H1 (cell line): ENCODE results near the gene GHRHR. TPM values are rescaled to one million over a fixed set of nuclear protein-coding genes. Genes with fewer than 3 reads are reported as not detected.

Experiments
- CTCF ChIA-PET: fragments of 300-600 bp; sonication (Branson Sonifier 250); formaldehyde crosslinking; loops from one replicate; lab custom pipeline; 2021; ENCODE audit not compliant: partially characterized antibody; lab: Charles Lee
- POLR2A ChIA-PET: fragments of 300-600 bp; sonication (Branson Sonifier 250); formaldehyde crosslinking; loops from one replicate; lab custom pipeline; 2021; ENCODE audit warnings: inconsistent platforms; ENCODE audit not compliant: partially characterized antibody; lab: Charles Lee
- DNase-seq, 2 experiments: peaks; one replicate each; pipeline versions ENCODE4 v3.0.0 to v3.0.0-alpha.2; 2010 to 2022; ENCODE audit warnings: low spot score in 2 of 2, low read depth in 1 of 2, mixed read lengths in 1 of 2
- FAIRE-seq: peaks from 2 replicates; lab custom pipeline; 2011; peaks lifted over from hg19 to GRCh38; lab: Jason Lieb, UNC
- H2AFZ ChIP-seq: 2 replicates; pipeline ENCODE4 v1.8.1; 2012; ENCODE audit warnings: low read length, inconsistent platforms
- H2AK5ac ChIP-seq: 2 replicates; pipeline ENCODE4 v1.6.1; 2013; ENCODE audit warnings: low read depth, low read length
- H2BK120ac ChIP-seq: replicated peaks from 2 replicates; pipeline ENCODE3; 2013; ENCODE audit warnings: low read depth, low read length, inconsistent platforms
- H2BK12ac ChIP-seq: 2 replicates; pipeline ENCODE4 v1.6.1; 2013; ENCODE audit warnings: low read depth, low read length
- H2BK15ac ChIP-seq: 2 replicates; pipeline ENCODE4 v1.6.1; 2013; ENCODE audit warnings: low read length
- H2BK20ac ChIP-seq: 2 replicates; pipeline ENCODE4 v1.6.1; 2013; ENCODE audit warnings: low read length
- H2BK5ac ChIP-seq: 2 replicates; pipeline ENCODE4 v1.6.1; 2013; ENCODE audit warnings: low read depth, low read length
- H3K14ac ChIP-seq: 2 replicates; pipeline ENCODE4 v1.6.1; 2013; ENCODE audit warnings: inconsistent platforms; ENCODE audit not compliant: insufficient read length
- H3K18ac ChIP-seq: 2 replicates; pipeline ENCODE4 v1.6.1; 2013; ENCODE audit warnings: low read length; ENCODE audit errors: extremely low read depth
- H3K23ac ChIP-seq: 2 replicates; pipeline ENCODE4 v1.6.1; 2013; ENCODE audit warnings: inconsistent platforms; ENCODE audit not compliant: insufficient read length
- H3K23me2 ChIP-seq: 2 replicates; pipeline ENCODE4 v1.6.1; 2013; ENCODE audit warnings: low read depth, low read length
- H3K27ac ChIP-seq: 2 replicates; pipeline ENCODE4 v1.6.1; 2011; ENCODE audit warnings: low read depth, low read length, inconsistent platforms
- H3K27me3 ChIP-seq, 4 experiments: replicated peaks in 1 of 4; 1 replicate in 1 of 4; 2 replicates in 3 of 4; pipeline versions ENCODE4 v1.6.1 to v1.8.1; 2011 to 2013; ENCODE audit warnings: low read length in 3 of 4, mild to moderate bottlenecking in 3 of 4, inconsistent platforms in 2 of 4, mixed read lengths in 2 of 4, moderate library complexity in 1 of 4; ENCODE audit not compliant: control insufficient read depth in 3 of 4, insufficient read depth in 3 of 4; ENCODE audit errors: extremely low read depth in 1 of 4
- H3K36me3 ChIP-seq, 4 experiments: 2 replicates each; pipeline versions ENCODE4 v1.6.1 to v1.8.1; 2011 to 2013; ENCODE audit warnings: mild to moderate bottlenecking in 4 of 4, low read length in 3 of 4, moderate library complexity in 2 of 4, control low read depth in 1 of 4, inconsistent platforms in 1 of 4; ENCODE audit not compliant: insufficient read depth in 4 of 4, control insufficient read depth in 2 of 4
- H3K4ac ChIP-seq: replicated peaks from 2 replicates; pipeline ENCODE3; 2013; ENCODE audit warnings: low read length, low read depth, mixed read lengths, inconsistent platforms; ENCODE audit not compliant: insufficient read length
- H3K4me1 ChIP-seq, 4 experiments: replicated peaks in 1 of 4; 1 replicate in 1 of 4; 2 replicates in 3 of 4; pipeline versions ENCODE4 v1.6.1 to v1.8.1; 2011 to 2013; ENCODE audit warnings: low read length in 3 of 4, inconsistent platforms in 2 of 4, mixed read lengths in 1 of 4; ENCODE audit not compliant: insufficient read depth in 4 of 4, control insufficient read depth in 3 of 4
- H3K4me2 ChIP-seq, 2 experiments: 2 replicates each; pipeline versions ENCODE4 v1.6.1 to v1.8.1; 2011 to 2013; ENCODE audit warnings: low read depth in 2 of 2, low read length in 2 of 2, control low read depth in 1 of 2, inconsistent platforms in 1 of 2, mild to moderate bottlenecking in 1 of 2; ENCODE audit not compliant: insufficient read depth in 1 of 2
- H3K4me3 ChIP-seq, 4 experiments: fragments of 200-600, 300-600 bp in 1 of 4; sonication (generic), shearing (Covaris generic), sonication (Bioruptor Twin) in 1 of 4; 2 replicates each; pipeline versions ENCODE4 v1.5.1 to v1.8.1; 2011 to 2016; ENCODE audit warnings: low read length in 4 of 4, low read depth in 3 of 4, control low read depth in 2 of 4, inconsistent platforms in 2 of 4, mild to moderate bottlenecking in 2 of 4, mixed read lengths in 1 of 4, moderate library complexity in 1 of 4; ENCODE audit not compliant: insufficient read depth in 2 of 4; ENCODE audit errors: extremely low read depth in 1 of 4
- H3K56ac ChIP-seq: replicated peaks from 2 replicates; pipeline ENCODE3; 2013; ENCODE audit warnings: low read depth, mild to moderate bottlenecking, mixed read lengths, low read length, inconsistent platforms; ENCODE audit not compliant: insufficient read length
- H3K79me1 ChIP-seq: 2 replicates; pipeline ENCODE4 v1.6.1; 2013; ENCODE audit warnings: low read depth, low read length, control low read depth
- H3K79me2 ChIP-seq, 2 experiments: 2 replicates each; pipeline versions ENCODE4 v1.6.1 to v1.8.1; 2012 to 2013; ENCODE audit warnings: low read length in 2 of 2, mild to moderate bottlenecking in 2 of 2, inconsistent platforms in 1 of 2; ENCODE audit not compliant: insufficient read depth in 2 of 2, control insufficient read depth in 1 of 2
- H3K9ac ChIP-seq, 4 experiments: replicated peaks in 1 of 4; 1 replicate in 1 of 4; 2 replicates in 3 of 4; pipeline versions ENCODE4 v1.6.1 to v1.8.1; 2011 to 2013; ENCODE audit warnings: low read depth in 3 of 4, low read length in 3 of 4, control low read depth in 2 of 4, mild to moderate bottlenecking in 2 of 4, moderate library complexity in 2 of 4, inconsistent platforms in 1 of 4; ENCODE audit errors: extremely low read depth in 1 of 4
- H3K9me3 ChIP-seq, 2 experiments: 2 replicates each; pipeline versions ENCODE4 v1.6.1 to v1.8.1; 2012 to 2013; ENCODE audit warnings: mild to moderate bottlenecking in 2 of 2, moderate library complexity in 2 of 2, control low read depth in 1 of 2, inconsistent platforms in 1 of 2, low read depth in 1 of 2, low read length in 1 of 2, mixed read lengths in 1 of 2; ENCODE audit not compliant: insufficient read depth in 2 of 2
- H4K20me1 ChIP-seq, 2 experiments: replicated peaks in 1 of 2; 2 replicates each; pipeline versions ENCODE3 to v1.8.1; 2011 to 2013; ENCODE audit warnings: inconsistent platforms in 2 of 2, low read length in 2 of 2, mild to moderate bottlenecking in 1 of 2; ENCODE audit not compliant: insufficient read depth in 2 of 2, control insufficient read depth in 1 of 2
- H4K5ac ChIP-seq: 2 replicates; pipeline ENCODE4 v1.6.1; 2013; ENCODE audit warnings: low read length, low read depth, mixed read lengths, inconsistent platforms; ENCODE audit not compliant: insufficient read length
- H4K8ac ChIP-seq: 2 replicates; pipeline ENCODE4 v1.8.0; 2013; ENCODE audit warnings: mild to moderate bottlenecking, moderate library complexity, low read length, inconsistent platforms; ENCODE audit not compliant: insufficient read depth; ENCODE audit errors: extremely low read depth
- H4K91ac ChIP-seq: replicated peaks from 2 replicates; pipeline ENCODE3; 2013; ENCODE audit warnings: low read length, mixed read lengths, inconsistent platforms; ENCODE audit not compliant: insufficient read length
- BRCA1 ChIP-seq: IDR thresholded peaks from 2 replicates; pipeline ENCODE4 v1.6.1; 2012; ENCODE audit warnings: low read depth, low read length, improper control_type of control experiment
- CHD2 ChIP-seq: IDR thresholded peaks from 2 replicates; pipeline ENCODE4 v1.6.1; 2012; ENCODE audit warnings: low read length, improper control_type of control experiment
- GABPA ChIP-seq: IDR thresholded peaks from 2 replicates; pipeline ENCODE4 v1.6.1; 2011; ENCODE audit warnings: mild to moderate bottlenecking, low read length, moderate library complexity, borderline replicate concordance; ENCODE audit not compliant: insufficient read depth
- GTF2F1 ChIP-seq: IDR thresholded peaks from 2 replicates; pipeline ENCODE4 v1.6.1; 2012; ENCODE audit warnings: low read depth, low read length, improper control_type of control experiment, borderline replicate concordance
- HDAC2 ChIP-seq, 2 experiments: fragments of 300-600 bp in 1 of 2; sonication (generic) in 1 of 2; IDR thresholded peaks; 2 replicates each; pipeline ENCODE4 v1.6.1; 2011 to 2012; ENCODE audit warnings: low read depth in 2 of 2, low read length in 2 of 2, mild to moderate bottlenecking in 2 of 2, moderate library complexity in 2 of 2, borderline replicate concordance in 1 of 2, inconsistent platforms in 1 of 2
- JUN ChIP-seq: IDR thresholded peaks from 2 replicates; pipeline ENCODE4 v1.6.1; 2011; ENCODE audit warnings: low read depth, mild to moderate bottlenecking, improper control_type of control experiment, low read length
- JUND ChIP-seq: IDR thresholded peaks from 2 replicates; pipeline ENCODE4 v1.6.1; 2011; ENCODE audit warnings: mild to moderate bottlenecking, improper control_type of control experiment, low read length
- PHF8 ChIP-seq: fragments of 200-600 bp; sonication (generic); conservative IDR thresholded peaks from 2 replicates; pipeline ENCODE4 v1.7.1; 2012; ENCODE audit warnings: low read depth, mild to moderate bottlenecking, inconsistent platforms, low read length, moderate library complexity
- POLR2A ChIP-seq, 2 experiments: IDR thresholded peaks; 1 replicate in 1 of 2; 2 replicates in 1 of 2; pipeline ENCODE4 v1.6.1; 2011; ENCODE audit warnings: low read depth in 2 of 2, low read length in 2 of 2, mild to moderate bottlenecking in 2 of 2; ENCODE audit errors: control extremely low read depth in 1 of 2
- SIRT6 ChIP-seq: IDR thresholded peaks from one replicate; pipeline ENCODE4 v1.7.1; 2012; ENCODE audit warnings: low read length, inconsistent platforms
- TAF1 ChIP-seq: IDR thresholded peaks from 2 replicates; pipeline ENCODE4 v1.6.1; 2011; ENCODE audit warnings: mild to moderate bottlenecking, low read depth, low read length
- TCF12 ChIP-seq: IDR thresholded peaks from 2 replicates; pipeline ENCODE4 v1.6.1; 2011; ENCODE audit warnings: low read depth, mild to moderate bottlenecking, low read length
- WGBS, 2 experiments: shearing (Covaris generic) in 1 of 2; methylation state at CpG; one replicate each; pipeline versions ENCODE4 v1.1.6 to v1.1.7; 2013 to 2015; ENCODE audit warnings: low lambda C conversion rate in 2 of 2, mixed read lengths in 2 of 2, inconsistent platforms in 1 of 2, low coverage in 1 of 2, missing lambda C conversion rate in 1 of 2; ENCODE audit not compliant: insufficient replicate concordance in 2 of 2, insufficient coverage in 1 of 2, insufficient read length in 1 of 2; ENCODE audit errors: extremely low coverage in 1 of 2, missing lambda C conversion rate in 1 of 2; 5-methylcytosine and 5-hydroxymethylcytosine counted together
- polyA plus RNA-seq, 7 experiments: library from polyadenylated mRNA; depleted of rRNA in 3 of 7; stranded (reverse) in 5 of 7; unstranded in 2 of 7; fragments of >200 nt in 5 of 7; fragments of 200-250 nt in 2 of 7; gene quantifications; 1 replicate in 5 of 7; 2 replicates in 1 of 7; 4 replicates in 1 of 7; pipeline versions ENCODE4 v1.2.1 to v1.2.3, GENCODE V29; 2011 to 2013; ENCODE audit warnings: missing spikeins in 2 of 7, mixed read lengths in 2 of 7
- total RNA-seq: library from RNA; stranded (reverse); fragmentation: NEBNext Ultra II Directional; extraction: Animal tissue kit (Norgen Biotek cat#: 25700); gene quantifications from 2 replicates; pipeline ENCODE4 v1.2.1, GENCODE V29; 2021
- TF ChIP-seq, protein P1 (sequence below): IDR thresholded peaks from 2 replicates; pipeline ENCODE4 v1.6.1; 2011; ENCODE audit warnings: low read length, improper control_type of control experiment

GHRHR gene
- total and polyA plus RNA-seq, 2 of the 8 experiments (the other 6 are each of a cell fraction or from before 2014, with no cell fraction given), result 0.60 to 6.5 TPM

DNA sequence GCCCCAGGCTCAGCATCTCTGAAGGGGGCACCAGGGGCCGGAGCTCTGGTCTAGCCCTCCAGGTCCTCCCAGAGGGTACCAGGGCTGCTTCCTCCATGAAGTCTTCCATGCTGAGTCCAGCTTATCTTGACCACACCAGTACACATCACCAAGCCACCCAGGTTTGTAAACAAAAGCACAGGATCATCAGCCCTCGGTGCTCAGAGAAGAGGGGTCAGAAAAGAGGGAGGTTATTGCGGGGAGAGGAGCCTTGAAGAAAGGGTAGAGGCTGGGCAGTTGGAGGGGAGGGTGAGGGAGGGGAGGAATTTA lies 28.2 kb upstream of the GHRHR start:
- Histone ChIP-seq H4K91ac (no peak overlapping the region), H3K14ac (no peak overlapping the region), H3K36me3 (no peaks in the 10 kb centered on the region), H3K23ac (no peak overlapping the region), H4K8ac (no peak overlapping the region), H3K56ac (no peak overlapping the region), H3K4me3 (no peak overlapping the region), H2BK5ac (no peak overlapping the region), H3K9me3 (no peaks in the 10 kb centered on the region), H3K27ac (no peak overlapping the region), H3K27me3 (0 out of 7 replicates have a peak, but pooled peaks cover 0 to 8% (median 0%) of the 10 kb centered on the region in 4 experiments), H3K4me2 (no peak overlapping the region), H2BK20ac (no peak overlapping the region), H3K23me2 (no peaks in the 10 kb centered on the region), H4K5ac (no peak overlapping the region), H3K18ac (no peak overlapping the region), H3K4me1 (peaks cover 0 to 9% (median 6%) of the 10 kb centered on the region in 4 experiments; a peak in 6 of 7 replicates), H2AFZ (no peak overlapping the region)
- ChIA-PET POLR2A (interaction anchor here (0.5 kb wide), 1 partner anchor 80 kb away, joined by 3 read pairs; no protein-coding TSS in a partner anchor), CTCF (interaction anchor here (0.6 to 12.0 kb wide), 9 partner anchors 18 to 199 kb away, joined by 3 to 309 read pairs (median 6); partner anchors contain the start of gene GHRHR)
- TF ChIP-seq HDAC2 (IDR thresholded peaks at IDR 0.05; ENCODE audit: borderline replicate concordance in 1 of 2, low read depth in 2 of 2, low read length in 2 of 2) (no peak), SIRT6 (no peak), GTF2F1 (no peak), JUND (no peak), BRCA1 (no peak), CHD2 (no peak), GABPA (no peak), TAF1 (no peak), PHF8 (no peak), JUN (no peak), POLR2A (IDR thresholded peaks at IDR 0.05; ENCODE audit: control extremely low read depth in 1 of 2, low read depth in 2 of 2, low read length in 2 of 2) (no peak), TCF12 (no peak)
- TF ChIP-seq, protein P1, sequence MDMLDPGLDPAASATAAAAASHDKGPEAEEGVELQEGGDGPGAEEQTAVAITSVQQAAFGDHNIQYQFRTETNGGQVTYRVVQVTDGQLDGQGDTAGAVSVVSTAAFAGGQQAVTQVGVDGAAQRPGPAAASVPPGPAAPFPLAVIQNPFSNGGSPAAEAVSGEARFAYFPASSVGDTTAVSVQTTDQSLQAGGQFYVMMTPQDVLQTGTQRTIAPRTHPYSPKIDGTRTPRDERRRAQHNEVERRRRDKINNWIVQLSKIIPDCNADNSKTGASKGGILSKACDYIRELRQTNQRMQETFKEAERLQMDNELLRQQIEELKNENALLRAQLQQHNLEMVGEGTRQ, result no peak
- TF ChIP-seq, all 59 proteins: peak for 0
- Histone ChIP-seq H2BK12ac (no peak overlapping the region), H3K9ac (no peak overlapping the region), H2BK15ac (no peak overlapping the region), H4K20me1 (no peaks in the 10 kb centered on the region), H2AK5ac (no peak overlapping the region), H2BK120ac (no peak overlapping the region), H3K4ac (no peak overlapping the region), H3K79me2 (no peaks in the 10 kb centered on the region), H3K79me1 (no peaks in the 10 kb centered on the region)
- WGBS, 2 experiments, result 68% methylated on average over 3 of the region's 3 CpGs; no CpG with 5 or more reads in 1 of the 2 experiments
- DNase-seq (no peak), FAIRE-seq (no peak)
